HG02623 (cell line): Measurements from ENCODE around the gene CRTC2.

Source experiments
- ATAC-seq: cut with Tn5 transposase; IDR thresholded peaks from one replicate; pipeline ENCODE4 v1.9.1; 2021; ENCODE audit warnings: moderate library complexity; ENCODE audit not compliant: unreplicated experiment

The CRTC2 gene

DNA sequence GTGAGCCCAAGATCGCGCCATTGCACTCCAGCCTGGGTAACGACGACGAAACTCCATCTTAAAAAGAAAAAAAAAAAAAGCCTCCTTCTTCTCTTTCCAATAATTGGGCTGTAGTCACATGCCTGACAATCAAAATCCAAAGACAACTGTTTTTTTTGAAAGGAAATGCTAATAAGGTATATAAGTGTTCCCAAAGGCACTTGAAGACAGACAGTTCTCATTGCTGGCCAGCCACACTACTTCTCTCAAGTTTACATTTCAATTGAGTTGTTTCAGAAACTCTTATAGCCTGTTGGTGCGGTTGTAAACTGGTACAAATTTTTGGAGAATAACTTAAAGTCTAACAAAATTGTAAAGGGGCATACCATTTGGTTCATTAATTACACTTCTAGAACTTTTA is 58.9 kb downstream of the CRTC2 start:
- ATAC-seq, result no peak
